Stimulated activated CD8-positive, alpha-beta memory T cell treated with anti-CD3 and anti-CD28 coated beads, Interleukin-15, amount 100 ng/mL, for 1 hour (primary cell): ENCODE measurements around the gene CHD5.
"Not testable (repeated sequence)": the region's sequence is repeated elsewhere in the genome, so short reads cannot be mapped to it uniquely, and the experiment has no call there.

Experiments
- DNase-seq: peaks from one replicate; pipeline ENCODE4 v3.0.0-alpha.2; 2020; ENCODE audit warnings: low read depth

CHD5 gene

GRCh38 chr1:6084781-6085495 lies 95.2 kb downstream of the CHD5 start:
- DNase-seq: no peak

GRCh38 chr1:6083801-6084446 lies 96.2 kb downstream of the CHD5 start:
- no peak for DNase-seq

- no peak for DNase-seq
Observed at GRCh38 chr1:6083385-6083784, 96.7 kb downstream of the CHD5 start.

GRCh38 chr1:6082430-6082971 lies 97.6 kb downstream of the CHD5 start:
- no peak for DNase-seq

- no peak for DNase-seq
Observed at GRCh38 chr1:6081901-6082300, 98.2 kb downstream of the CHD5 start.

- no peak for DNase-seq
Observed at GRCh38 chr1:6080469-6080868, 99.7 kb downstream of the CHD5 start.

GRCh38 chr1:6077919-6078318 lies 102.2 kb downstream of the CHD5 start:
- no peak for DNase-seq

- no peak for DNase-seq
Observed at GRCh38 chr1:6077506-6077905, 102.6 kb downstream of the CHD5 start.

GRCh38 chr1:6077061-6077460 lies 103.1 kb downstream of the CHD5 start:
- DNase-seq: not testable (repeated sequence)

GRCh38 chr1:6075748-6076147 lies 104.4 kb downstream of the CHD5 start:
- DNase-seq: no peak

GRCh38 chr1:6074192-6074901 lies 105.8 kb downstream of the CHD5 start:
- no peak for DNase-seq

GRCh38 chr1:6073480-6074053 lies 106.6 kb downstream of the CHD5 start:
- DNase-seq: no peak

GRCh38 chr1:6072774-6073479 lies 107.2 kb downstream of the CHD5 start:
- no peak for DNase-seq

GRCh38 chr1:6071219-6071618 lies 108.9 kb downstream of the CHD5 start:
- no peak for DNase-seq

- DNase-seq: no peak
Observed at GRCh38 chr1:6070450-6070974, 109.6 kb downstream of the CHD5 start.

- DNase-seq: no peak
Observed at GRCh38 chr1:6069573-6069972, 110.5 kb downstream of the CHD5 start.

GRCh38 chr1:6068932-6069331 lies 111.2 kb downstream of the CHD5 start:
- DNase-seq: no peak

- DNase-seq: no peak
Observed at GRCh38 chr1:6068073-6068472, 112.0 kb downstream of the CHD5 start.

- DNase-seq: no peak
Observed at GRCh38 chr1:6066680-6067079, 113.4 kb downstream of the CHD5 start.

- no peak for DNase-seq
Observed at GRCh38 chr1:6065093-6065858, 114.8 kb downstream of the CHD5 start.

GRCh38 chr1:6063532-6064053 lies 116.5 kb downstream of the CHD5 start:
- not testable (repeated sequence) for DNase-seq
